GM23338 (cell line): ENCODE results near the gene EHD1. TPM values are rescaled to one million over a fixed set of nuclear protein-coding genes. Genes with fewer than 3 reads are reported as not detected.

Experiments
- ATAC-seq: fragments of 200-7000 bp; cut with Tn5 transposase; 3 replicates; pipeline ENCODE4 v1.9.1; 2020
- DNase-seq: peaks from one replicate; pipeline ENCODE4 v3.0.0-alpha.2; 2015; ENCODE audit warnings: low spot score
- H2AFZ ChIP-seq: fragments of 200-600 bp; sonication (generic); 2 replicates; pipeline ENCODE4 v1.8.0; 2016; ENCODE audit warnings: antibody characterized with exemption, mild to moderate bottlenecking, moderate library complexity
- H3F3A ChIP-seq: fragments of 200-600 bp; sonication (generic); replicated peaks from 2 replicates; pipeline ENCODE4 v1.8.0; 2017; ENCODE audit warnings: antibody characterized with exemption, mixed run types, low read depth
- H3K27ac ChIP-seq: fragments of 200-600 bp; sonication (generic); 2 replicates; pipeline ENCODE4 v1.6.1; 2016; ENCODE audit warnings: low read depth
- H3K27me3 ChIP-seq: fragments of 200-600 bp; sonication (generic); 2 replicates; pipeline ENCODE4 v1.8.0; 2016; ENCODE audit warnings: mild to moderate bottlenecking, mixed run types, moderate library complexity; ENCODE audit not compliant: insufficient read depth
- H3K36me3 ChIP-seq: fragments of 200-600 bp; sonication (generic); 2 replicates; pipeline ENCODE4 v1.8.0; 2016; ENCODE audit warnings: mild to moderate bottlenecking; ENCODE audit not compliant: insufficient read depth
- H3K4me1 ChIP-seq: fragments of 200-600 bp; sonication (generic); 2 replicates; pipeline ENCODE4 v1.8.0; 2016; ENCODE audit warnings: mild to moderate bottlenecking, moderate library complexity; ENCODE audit not compliant: insufficient read depth
- H3K4me2 ChIP-seq: fragments of 200-600 bp; sonication (generic); 2 replicates; pipeline ENCODE4 v1.7.1; 2017; ENCODE audit warnings: mixed run types
- H3K4me3 ChIP-seq: fragments of 200-600 bp; sonication (generic); 2 replicates; pipeline ENCODE4 v1.6.1; 2016; ENCODE audit warnings: mixed run types
- H3K79me2 ChIP-seq: fragments of 200-600 bp; sonication (generic); replicated peaks from 2 replicates; pipeline ENCODE4 v1.8.0; 2017; ENCODE audit warnings: mild to moderate bottlenecking; ENCODE audit not compliant: insufficient read depth
- H3K9me2 ChIP-seq: fragments of 200-600 bp; sonication (generic); 2 replicates; pipeline ENCODE4 v1.8.0; 2017; ENCODE audit not compliant: insufficient read depth
- H4K20me1 ChIP-seq: fragments of 200-600 bp; sonication (generic); replicated peaks from 2 replicates; pipeline ENCODE4 v1.8.0; 2017; ENCODE audit warnings: mild to moderate bottlenecking; ENCODE audit not compliant: insufficient read depth
- H3K27ac Mint-ChIP-seq: 2 replicates; pipeline ENCODE4 v1.8.0; 2020; ENCODE audit warnings: inconsistent platforms, mild to moderate bottlenecking, moderate library complexity, mixed read lengths
- H3K27me3 Mint-ChIP-seq: 3 replicates; pipeline ENCODE4 v1.8.0; 2022; ENCODE audit warnings: low read depth, mild to moderate bottlenecking, moderate library complexity, mixed read lengths, inconsistent platforms; ENCODE audit not compliant: insufficient read depth, poor library complexity
- H3K36me3 Mint-ChIP-seq: 3 replicates; pipeline ENCODE4 v1.8.0; 2021; ENCODE audit warnings: low read depth, mild to moderate bottlenecking, inconsistent platforms, moderate library complexity, mixed read lengths
- H3K4me1 Mint-ChIP-seq: 3 replicates; pipeline ENCODE4 v1.8.0; 2020; ENCODE audit warnings: mild to moderate bottlenecking, inconsistent platforms, mixed read lengths
- H3K4me3 Mint-ChIP-seq: 3 replicates; pipeline ENCODE4 v1.8.0; 2021; ENCODE audit warnings: moderate library complexity, mild to moderate bottlenecking, inconsistent platforms, mixed read lengths
- H3K9me3 Mint-ChIP-seq: 3 replicates; pipeline ENCODE4 v1.8.0; 2020; ENCODE audit warnings: moderate library complexity, mild to moderate bottlenecking, inconsistent platforms, mixed read lengths
- ETS1 ChIP-seq: IDR thresholded peaks from 2 replicates; pipeline ENCODE4 v1.6.1; 2016; ENCODE audit warnings: antibody characterized with exemption
- EZH2phosphoT487 ChIP-seq: fragments of 200-600 bp; sonication (generic); IDR thresholded peaks from one replicate; pipeline ENCODE4 v1.8.1; 2018; ENCODE audit warnings: antibody characterized with exemption; ENCODE audit not compliant: unreplicated experiment
- JUNB ChIP-seq: IDR thresholded peaks from one replicate; pipeline ENCODE4 v1.6.1; 2016; ENCODE audit warnings: antibody characterized with exemption; ENCODE audit not compliant: unreplicated experiment
- STAT1 ChIP-seq: IDR thresholded peaks from one replicate; pipeline ENCODE4 v1.6.1; 2016; ENCODE audit warnings: antibody characterized with exemption; ENCODE audit not compliant: unreplicated experiment
- ZNF114 ChIP-seq: fragments of 250-450 bp; sonication (Bioruptor Pico); IDR thresholded peaks from 2 replicates; pipeline ENCODE4 v1.5.0; 2020; ENCODE audit warnings: mild to moderate bottlenecking, moderate library complexity
- ZNF331 ChIP-seq: fragments of 250-450 bp; sonication (Bioruptor Pico); IDR thresholded peaks from 2 replicates; pipeline ENCODE4 v1.5.0; 2020; ENCODE audit warnings: low read depth, mild to moderate bottlenecking, moderate library complexity
- polyA plus RNA-seq: library from polyadenylated mRNA; unstranded; fragments of >200 nt; fragmentation: Nextera tagmentation; extraction: Ambion mirVana; gene quantifications from 2 replicates; pipeline ENCODE4 v1.2.1, GENCODE V29; 2016
- total RNA-seq: library from RNA; depleted of rRNA; stranded (reverse); fragments of >200 nt; shearing (Covaris generic); gene quantifications from 2 replicates; pipeline ENCODE4 v1.2.3, GENCODE V29; 2014
- TF ChIP-seq, protein P1 (sequence below): fragments of 250-450 bp; sonication (Bioruptor Pico); IDR thresholded peaks from 2 replicates; pipeline ENCODE4 v1.5.0; 2020; ENCODE audit warnings: mild to moderate bottlenecking, moderate library complexity
- TF ChIP-seq, protein P2 (sequence below), 2 experiments: fragments of 200-600 bp in 1 of 2; sonication (generic) in 1 of 2; conservative IDR thresholded peaks; 2 replicates each; pipeline versions ENCODE4 v1.5.1 to v1.6.1; 2016 to 2017; ENCODE audit warnings: antibody characterized with exemption in 2 of 2, low read depth in 2 of 2, mild to moderate bottlenecking in 2 of 2, moderate library complexity in 1 of 2

The EHD1 gene
- total and polyA plus RNA-seq, 2 experiments from 2014 or later: 16.7 to 69.7 TPM

DNA sequence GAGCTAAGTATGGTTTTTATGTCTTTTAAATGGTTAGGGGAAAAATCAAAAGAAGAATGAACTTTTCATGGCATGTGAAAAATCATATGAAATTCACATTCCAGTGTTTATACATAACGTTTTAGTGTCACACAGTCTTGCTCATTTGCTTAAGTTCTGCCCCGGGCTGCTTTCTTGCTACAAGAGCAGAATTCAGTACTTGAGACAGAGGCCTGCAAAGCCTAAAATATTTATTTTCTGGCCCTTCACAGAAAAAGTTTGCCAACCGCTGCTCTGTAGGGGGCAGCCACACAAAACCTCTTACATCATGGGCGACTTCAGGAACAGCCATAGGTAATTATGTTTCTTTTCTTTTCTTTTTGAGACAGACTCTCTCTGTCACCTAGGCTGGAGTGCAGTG is 39.6 kb upstream of the EHD1 start:
- DNase-seq: peak; percentile 43
- no peaks in the 10 kb centered on the region for H4K20me1 ChIP-seq
- peak overlapping the region; percentile 69 for H3K4me2 ChIP-seq
- H3K4me3 ChIP-seq: peak overlapping the region; percentile 47
- H3K79me2 ChIP-seq: no peaks in the 10 kb centered on the region; the same call in 1 of the 2 replicates
- H3K9me3 Mint-ChIP-seq: no peaks in the 10 kb centered on the region
- no peak for ATAC-seq
- H3K27me3 ChIP-seq: no peaks in the 10 kb centered on the region
- TF ChIP-seq, protein P1, sequence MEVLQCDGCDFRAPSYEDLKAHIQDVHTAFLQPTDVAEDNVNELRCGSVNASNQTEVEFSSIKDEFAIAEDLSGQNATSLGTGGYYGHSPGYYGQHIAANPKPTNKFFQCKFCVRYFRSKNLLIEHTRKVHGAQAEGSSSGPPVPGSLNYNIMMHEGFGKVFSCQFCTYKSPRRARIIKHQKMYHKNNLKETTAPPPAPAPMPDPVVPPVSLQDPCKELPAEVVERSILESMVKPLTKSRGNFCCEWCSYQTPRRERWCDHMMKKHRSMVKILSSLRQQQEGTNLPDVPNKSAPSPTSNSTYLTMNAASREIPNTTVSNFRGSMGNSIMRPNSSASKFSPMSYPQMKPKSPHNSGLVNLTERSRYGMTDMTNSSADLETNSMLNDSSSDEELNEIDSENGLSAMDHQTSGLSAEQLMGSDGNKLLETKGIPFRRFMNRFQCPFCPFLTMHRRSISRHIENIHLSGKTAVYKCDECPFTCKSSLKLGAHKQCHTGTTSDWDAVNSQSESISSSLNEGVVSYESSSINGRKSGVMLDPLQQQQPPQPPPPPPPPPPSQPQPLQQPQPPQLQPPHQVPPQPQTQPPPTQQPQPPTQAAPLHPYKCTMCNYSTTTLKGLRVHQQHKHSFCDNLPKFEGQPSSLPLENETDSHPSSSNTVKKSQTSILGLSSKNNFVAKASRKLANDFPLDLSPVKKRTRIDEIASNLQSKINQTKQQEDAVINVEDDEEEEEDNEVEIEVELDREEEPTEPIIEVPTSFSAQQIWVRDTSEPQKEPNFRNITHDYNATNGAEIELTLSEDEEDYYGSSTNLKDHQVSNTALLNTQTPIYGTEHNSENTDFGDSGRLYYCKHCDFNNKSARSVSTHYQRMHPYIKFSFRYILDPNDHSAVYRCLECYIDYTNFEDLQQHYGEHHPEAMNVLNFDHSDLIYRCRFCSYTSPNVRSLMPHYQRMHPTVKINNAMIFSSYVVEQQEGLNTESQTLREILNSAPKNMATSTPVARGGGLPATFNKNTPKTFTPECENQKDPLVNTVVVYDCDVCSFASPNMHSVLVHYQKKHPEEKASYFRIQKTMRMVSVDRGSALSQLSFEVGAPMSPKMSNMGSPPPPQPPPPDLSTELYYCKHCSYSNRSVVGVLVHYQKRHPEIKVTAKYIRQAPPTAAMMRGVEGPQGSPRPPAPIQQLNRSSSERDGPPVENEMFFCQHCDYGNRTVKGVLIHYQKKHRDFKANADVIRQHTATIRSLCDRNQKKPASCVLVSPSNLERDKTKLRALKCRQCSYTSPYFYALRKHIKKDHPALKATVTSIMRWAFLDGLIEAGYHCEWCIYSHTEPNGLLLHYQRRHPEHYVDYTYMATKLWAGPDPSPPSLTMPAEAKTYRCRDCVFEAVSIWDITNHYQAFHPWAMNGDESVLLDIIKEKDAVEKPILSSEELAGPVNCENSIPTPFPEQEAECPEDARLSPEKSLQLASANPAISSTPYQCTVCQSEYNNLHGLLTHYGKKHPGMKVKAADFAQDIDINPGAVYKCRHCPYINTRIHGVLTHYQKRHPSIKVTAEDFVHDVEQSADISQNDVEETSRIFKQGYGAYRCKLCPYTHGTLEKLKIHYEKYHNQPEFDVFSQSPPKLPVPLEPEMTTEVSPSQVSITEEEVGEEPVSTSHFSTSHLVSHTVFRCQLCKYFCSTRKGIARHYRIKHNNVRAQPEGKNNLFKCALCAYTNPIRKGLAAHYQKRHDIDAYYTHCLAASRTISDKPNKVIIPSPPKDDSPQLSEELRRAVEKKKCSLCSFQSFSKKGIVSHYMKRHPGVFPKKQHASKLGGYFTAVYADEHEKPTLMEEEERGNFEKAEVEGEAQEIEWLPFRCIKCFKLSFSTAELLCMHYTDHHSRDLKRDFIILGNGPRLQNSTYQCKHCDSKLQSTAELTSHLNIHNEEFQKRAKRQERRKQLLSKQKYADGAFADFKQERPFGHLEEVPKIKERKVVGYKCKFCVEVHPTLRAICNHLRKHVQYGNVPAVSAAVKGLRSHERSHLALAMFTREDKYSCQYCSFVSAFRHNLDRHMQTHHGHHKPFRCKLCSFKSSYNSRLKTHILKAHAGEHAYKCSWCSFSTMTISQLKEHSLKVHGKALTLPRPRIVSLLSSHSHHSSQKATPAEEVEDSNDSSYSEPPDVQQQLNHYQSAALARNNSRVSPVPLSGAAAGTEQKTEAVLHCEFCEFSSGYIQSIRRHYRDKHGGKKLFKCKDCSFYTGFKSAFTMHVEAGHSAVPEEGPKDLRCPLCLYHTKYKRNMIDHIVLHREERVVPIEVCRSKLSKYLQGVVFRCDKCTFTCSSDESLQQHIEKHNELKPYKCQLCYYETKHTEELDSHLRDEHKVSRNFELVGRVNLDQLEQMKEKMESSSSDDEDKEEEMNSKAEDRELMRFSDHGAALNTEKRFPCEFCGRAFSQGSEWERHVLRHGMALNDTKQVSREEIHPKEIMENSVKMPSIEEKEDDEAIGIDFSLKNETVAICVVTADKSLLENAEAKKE: no peak
- no peak for TF ChIP-seq EZH2phosphoT487
- TF ChIP-seq ETS1: no peak
- no peak for TF ChIP-seq ZNF331 (CRISPR knock-in tag)
- TF ChIP-seq JUNB: no peak
- TF ChIP-seq, protein P2, sequence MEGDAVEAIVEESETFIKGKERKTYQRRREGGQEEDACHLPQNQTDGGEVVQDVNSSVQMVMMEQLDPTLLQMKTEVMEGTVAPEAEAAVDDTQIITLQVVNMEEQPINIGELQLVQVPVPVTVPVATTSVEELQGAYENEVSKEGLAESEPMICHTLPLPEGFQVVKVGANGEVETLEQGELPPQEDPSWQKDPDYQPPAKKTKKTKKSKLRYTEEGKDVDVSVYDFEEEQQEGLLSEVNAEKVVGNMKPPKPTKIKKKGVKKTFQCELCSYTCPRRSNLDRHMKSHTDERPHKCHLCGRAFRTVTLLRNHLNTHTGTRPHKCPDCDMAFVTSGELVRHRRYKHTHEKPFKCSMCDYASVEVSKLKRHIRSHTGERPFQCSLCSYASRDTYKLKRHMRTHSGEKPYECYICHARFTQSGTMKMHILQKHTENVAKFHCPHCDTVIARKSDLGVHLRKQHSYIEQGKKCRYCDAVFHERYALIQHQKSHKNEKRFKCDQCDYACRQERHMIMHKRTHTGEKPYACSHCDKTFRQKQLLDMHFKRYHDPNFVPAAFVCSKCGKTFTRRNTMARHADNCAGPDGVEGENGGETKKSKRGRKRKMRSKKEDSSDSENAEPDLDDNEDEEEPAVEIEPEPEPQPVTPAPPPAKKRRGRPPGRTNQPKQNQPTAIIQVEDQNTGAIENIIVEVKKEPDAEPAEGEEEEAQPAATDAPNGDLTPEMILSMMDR (conservative IDR thresholded peaks at IDR 0.05; ENCODE audit: low read depth in 2 of 2): peak; percentile 20 to 22; a peak in 1 of 4 replicates
- no peak for TF ChIP-seq STAT1
- TF ChIP-seq ZNF114 (CRISPR knock-in tag): no peak
- H3F3A ChIP-seq: no peaks in the 10 kb centered on the region
- H2AFZ ChIP-seq: peak overlapping the region; percentile 1; the same call in 1 of the 2 replicates
- peak overlapping the region; percentile 91 for H3K4me3 Mint-ChIP-seq
- H3K27ac Mint-ChIP-seq: peak overlapping the region; percentile 96
- no peaks in the 10 kb centered on the region for H3K36me3 Mint-ChIP-seq
- H3K4me1 Mint-ChIP-seq: peaks cover 17% of the 10 kb centered on the region
- H3K9me2 ChIP-seq: no peaks in the 10 kb centered on the region
- peaks cover 7% of the 10 kb centered on the region for H3K27me3 Mint-ChIP-seq
- H3K4me1 ChIP-seq: peaks cover 8% of the 10 kb centered on the region
- no peaks in the 10 kb centered on the region for H3K36me3 ChIP-seq
- H3K27ac ChIP-seq: peak overlapping the region; percentile 6
